ENCODE data around the gene KCNMA1. TPM values are rescaled to one million over a fixed set of nuclear protein-coding genes. Genes with fewer than 3 reads are reported as not detected.

The KCNMA1 gene
- total RNA-seq, 4 donors from 2014 or later: 66.8 to 96.5 (median 78.9) TPM

DNA sequence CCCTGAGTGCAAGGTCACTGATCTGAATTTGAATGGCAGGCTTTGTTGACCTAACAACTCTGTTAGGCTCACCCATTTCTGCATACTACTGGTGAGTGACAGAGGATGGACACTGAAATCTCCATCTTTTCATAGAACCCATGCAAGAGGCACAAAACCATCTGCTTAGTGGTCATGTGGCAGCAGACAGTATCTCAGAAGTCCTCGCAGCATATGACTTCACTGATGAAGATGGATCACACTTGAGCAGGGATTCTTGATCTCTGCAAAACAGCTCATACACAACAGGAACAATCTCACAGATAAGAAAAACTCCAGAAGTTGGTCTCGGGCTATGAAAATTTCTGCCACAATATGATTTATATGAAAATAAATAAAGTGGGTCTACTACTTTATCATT is 487.9 kb downstream of the KCNMA1 start:
- in situ Hi-C loops (cut with MboI; ENCODE audit: low sequenced_read_pairs in 4 of 4) (loop anchor here in 3 of 4 donors (25.0 kb wide), 2 partner anchors 238 to 338 kb away; no protein-coding TSS in a partner anchor), intact Hi-C loops (cut with DNase I; ENCODE audit: low total_unique reads) (loop anchor here (5.0 kb wide), 1 partner anchor 1138 kb away; no protein-coding TSS in a partner anchor)
- no peak for ATAC-seq

GRCh38 chr10:77149001-77149400 is 488.6 kb downstream of the KCNMA1 start:
- Histone ChIP-seq H3K27me3 (no peaks in the 10 kb centered on the region), H3K27ac (no peak overlapping the region), H3K36me3 (no peaks in the 10 kb centered on the region), H3K4me3 (no peak overlapping the region), H3K9me3 (no peaks in the 10 kb centered on the region), H3K4me1 (peaks cover 11 to 14% of the 10 kb centered on the region in 2 donors)
- in situ Hi-C loops (cut with MboI; ENCODE audit: low sequenced_read_pairs in 4 of 4): no loop called here
- no peak for DNase-seq
- no peak for ATAC-seq
- TF ChIP-seq POLR2A (IDR thresholded peaks at IDR 0.05) (no peak), CTCF (IDR thresholded peaks at IDR 0.05 in 4 of 5, conservative IDR thresholded peaks at IDR 0.05 in 1 of 5) (no peak)
- intact Hi-C loops (cut with DNase I; ENCODE audit: low total_unique reads): loop anchor here (5.0 kb wide), 1 partner anchor 1138 kb away; no protein-coding TSS in a partner anchor

More for the DNA sequence above, 487.9 kb downstream of the KCNMA1 start:
- Histone ChIP-seq H3K4me1 (peaks cover 11 to 14% of the 10 kb centered on the region in 2 donors), H3K9me3 (no peaks in the 10 kb centered on the region), H3K27ac (no peak overlapping the region), H3K4me3 (no peak overlapping the region), H3K36me3 (no peaks in the 10 kb centered on the region), H3K27me3 (no peaks in the 10 kb centered on the region)
- no peak for TF ChIP-seq POLR2A (IDR thresholded peaks at IDR 0.05)
- no peak for TF ChIP-seq CTCF (IDR thresholded peaks at IDR 0.05 in 4 of 5, conservative IDR thresholded peaks at IDR 0.05 in 1 of 5)
- no peak for DNase-seq

- Histone ChIP-seq H3K27ac (peak overlapping the region in 3 of 4 donors; percentile 51 to 72 (median 60)), H3K9me3 (no peaks in the 10 kb centered on the region), H3K4me1 (peaks cover 11 to 14% of the 10 kb centered on the region in 2 donors), H3K4me3 (no peak overlapping the region), H3K27me3 (no peaks in the 10 kb centered on the region), H3K36me3 (no peaks in the 10 kb centered on the region)
- in situ Hi-C loops (cut with MboI; ENCODE audit: low sequenced_read_pairs in 4 of 4) (no loop called here), intact Hi-C loops (cut with DNase I; ENCODE audit: low total_unique reads) (loop anchor here (5.0 kb wide), 1 partner anchor 1139 kb away; no protein-coding TSS in a partner anchor)
- ATAC-seq (peak; percentile 56 to 60), DNase-seq (no peak)
- no peak for TF ChIP-seq CTCF (IDR thresholded peaks at IDR 0.05 in 4 of 5, conservative IDR thresholded peaks at IDR 0.05 in 1 of 5)
- no peak for TF ChIP-seq POLR2A (IDR thresholded peaks at IDR 0.05)
These were observed 489.7 kb downstream of the KCNMA1 start for GRCh38 chr10:77147871-77148270.

DNA sequence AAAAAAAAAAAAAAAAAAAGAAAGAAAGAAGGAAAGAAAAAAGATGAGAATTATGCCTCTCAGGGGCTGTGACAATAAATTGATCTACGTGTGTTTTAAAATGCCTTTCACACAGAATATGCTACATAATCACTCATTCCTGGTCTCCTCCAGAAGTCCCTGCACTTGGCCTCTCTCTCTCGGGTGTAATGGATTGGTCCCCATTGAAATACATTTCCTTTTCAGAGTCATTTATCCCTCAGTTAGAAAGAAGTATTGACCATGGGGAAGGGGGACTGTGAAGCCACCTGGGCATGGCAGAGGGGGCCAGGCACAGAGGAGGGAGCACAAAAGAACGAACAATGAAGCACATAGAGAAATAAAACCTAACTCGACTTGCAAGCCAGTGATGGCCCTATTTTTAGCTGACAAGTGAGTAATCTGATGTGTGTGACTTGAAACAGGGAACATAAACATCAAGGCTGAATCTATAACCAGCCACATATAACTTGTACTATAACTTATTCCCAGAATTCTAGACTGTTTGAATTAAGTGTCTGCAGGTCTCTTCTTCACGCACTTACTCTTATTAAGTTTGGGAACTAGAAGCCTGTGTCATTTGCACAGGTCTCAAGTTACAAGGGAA is 490.8 kb downstream of the KCNMA1 start:
- TF ChIP-seq CTCF (IDR thresholded peaks at IDR 0.05 in 4 of 5, conservative IDR thresholded peaks at IDR 0.05 in 1 of 5) (no peak), POLR2A (IDR thresholded peaks at IDR 0.05) (no peak)
- in situ Hi-C loops (cut with MboI; ENCODE audit: low sequenced_read_pairs in 4 of 4): no loop called here
- no peaks in the 10 kb centered on the region for H3K9me3 ChIP-seq
- ATAC-seq (peak; percentile 75 to 92), DNase-seq (no peak)
- no peaks in the 10 kb centered on the region for H3K36me3 ChIP-seq
- H3K4me3 ChIP-seq: no peak overlapping the region
- peak overlapping the region in 3 of 4 donors; percentile 51 to 72 (median 60) for H3K27ac ChIP-seq
- H3K27me3 ChIP-seq: no peaks in the 10 kb centered on the region
- peaks cover 11 to 14% of the 10 kb centered on the region in 2 donors for H3K4me1 ChIP-seq
- intact Hi-C loops (cut with DNase I; ENCODE audit: low total_unique reads): loop anchor here (5.0 kb wide), 1 partner anchor 1140 kb away; no protein-coding TSS in a partner anchor
